Measurements from ENCODE around the gene ACKR4.
"Not testable (repeated sequence)": the region's sequence is repeated elsewhere in the genome, so short reads cannot be mapped to it uniquely, and the experiment has no call there.

Gene ACKR4

DNA sequence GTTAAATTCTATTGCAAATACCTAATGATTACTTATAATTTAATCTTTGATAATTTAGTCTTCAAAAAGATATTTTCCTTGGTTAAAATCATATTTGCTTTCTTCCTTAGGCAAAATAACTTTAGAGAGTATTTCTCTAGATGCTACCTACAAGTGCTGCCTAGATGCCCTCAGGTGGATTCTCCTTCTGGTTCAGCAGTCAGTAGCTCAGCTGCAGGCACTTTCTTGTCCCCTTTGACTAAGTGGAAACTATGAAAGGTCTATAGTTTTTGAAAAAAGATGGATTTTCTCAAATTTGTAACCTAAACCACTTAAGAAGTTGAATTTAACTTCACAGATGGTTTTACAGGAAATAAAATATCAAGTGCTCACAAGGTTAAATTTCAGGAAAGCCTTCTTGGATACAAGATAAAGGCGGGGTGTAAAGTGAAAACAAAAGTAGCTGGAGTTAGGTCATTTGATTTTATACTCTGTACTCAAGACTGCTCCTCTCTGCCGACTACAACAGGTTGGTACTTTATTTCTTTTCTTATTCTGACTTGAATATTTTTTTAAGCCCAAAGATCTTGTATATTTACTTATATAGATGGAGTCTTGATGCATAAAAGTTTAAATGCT, at the start of gene ACKR4:
Gene ACKR4, plus strand, starts transcription at position 455 of the 618 bp plus-strand sequence. CDS start 3,128 bp downstream, outside the sequence.
- no peak for DNase-seq

DNA sequence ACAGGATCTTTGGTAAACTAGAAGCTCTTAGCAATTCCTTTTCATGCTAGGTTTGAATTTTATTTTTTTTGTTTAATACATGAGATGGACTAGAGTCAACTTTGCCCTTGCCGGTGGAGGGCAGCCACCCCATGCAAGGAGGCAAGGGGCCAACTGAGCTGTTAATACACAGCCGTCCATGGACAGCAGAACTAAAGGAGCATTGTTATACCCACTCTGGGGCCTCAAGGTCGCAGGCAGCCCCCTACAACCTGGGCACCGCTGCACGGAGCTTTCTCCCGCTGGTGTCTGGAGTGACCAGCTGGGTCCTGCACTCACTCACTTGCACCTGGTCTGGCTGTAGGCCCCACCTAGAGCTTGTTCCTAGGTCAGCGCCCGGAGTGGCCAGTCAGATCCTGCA, 47.9 kb upstream of the ACKR4 start:
- no peak for DNase-seq

DNA sequence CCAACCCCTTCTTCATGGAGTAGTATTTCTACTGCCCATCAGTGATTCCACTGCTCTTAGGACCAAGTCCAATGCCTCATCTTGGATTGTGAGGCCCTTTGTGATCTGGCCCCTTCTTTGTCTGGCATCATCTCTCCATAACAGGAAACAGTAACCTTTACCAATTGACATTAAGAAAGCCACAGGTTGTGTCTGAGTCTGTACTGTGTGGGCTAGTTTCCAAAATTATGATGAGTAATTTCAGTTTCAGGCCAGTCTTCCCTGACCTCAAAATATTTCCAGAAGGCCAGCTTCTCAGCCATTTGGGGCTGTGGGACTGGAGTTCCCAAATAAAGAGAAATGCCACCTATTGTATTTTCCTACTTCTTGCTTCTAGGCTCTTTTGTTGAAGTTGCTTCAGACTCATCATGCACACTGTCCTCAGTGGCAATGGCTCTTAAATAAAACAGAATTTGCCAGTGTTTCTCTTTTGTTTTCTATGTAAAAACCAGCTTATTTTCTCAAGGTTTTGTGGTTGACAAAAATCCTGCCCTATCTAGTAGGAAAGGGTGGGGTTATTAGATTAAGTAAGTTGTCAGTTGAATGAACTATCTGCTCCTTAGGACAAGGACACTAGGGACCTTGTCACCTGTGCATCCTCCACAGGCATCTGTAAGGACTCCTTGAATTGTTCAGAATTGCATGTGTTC, 47.0 kb upstream of the ACKR4 start:
- no peak for DNase-seq

DNA sequence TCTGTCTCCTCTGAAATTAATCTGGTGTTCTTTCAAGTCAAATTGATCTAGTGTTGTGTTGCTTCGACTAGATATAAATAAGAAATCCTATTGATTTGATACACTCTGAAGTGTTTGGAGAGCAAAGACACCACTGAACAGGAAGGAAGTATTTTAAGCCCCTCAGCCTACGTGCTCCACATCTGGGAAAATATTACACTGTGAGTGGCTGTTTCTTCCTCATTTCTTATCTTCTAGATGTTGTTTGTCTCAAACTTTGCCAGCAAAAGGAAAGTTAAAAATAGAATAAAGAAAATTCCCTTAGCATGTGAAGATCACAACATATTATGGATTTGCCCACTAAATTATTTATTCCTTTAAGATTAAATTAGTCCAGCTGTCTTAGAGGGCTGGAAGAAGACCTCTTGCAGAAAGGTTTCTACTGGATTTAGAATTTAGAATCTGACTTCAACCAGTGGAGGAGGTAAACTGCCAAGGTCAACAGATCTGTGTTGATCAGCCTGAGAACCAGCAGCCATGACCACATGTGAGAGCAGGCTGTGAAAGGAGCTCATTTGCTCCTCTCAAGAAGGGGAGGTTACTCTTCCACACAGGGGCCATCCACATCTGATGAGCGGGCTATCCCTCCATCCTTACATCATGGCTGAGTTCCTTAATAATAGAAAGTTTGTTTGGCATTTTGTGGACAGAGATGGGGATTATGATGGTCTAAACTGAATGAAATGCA, 46.3 kb upstream of the ACKR4 start:
- no peak for DNase-seq

DNA sequence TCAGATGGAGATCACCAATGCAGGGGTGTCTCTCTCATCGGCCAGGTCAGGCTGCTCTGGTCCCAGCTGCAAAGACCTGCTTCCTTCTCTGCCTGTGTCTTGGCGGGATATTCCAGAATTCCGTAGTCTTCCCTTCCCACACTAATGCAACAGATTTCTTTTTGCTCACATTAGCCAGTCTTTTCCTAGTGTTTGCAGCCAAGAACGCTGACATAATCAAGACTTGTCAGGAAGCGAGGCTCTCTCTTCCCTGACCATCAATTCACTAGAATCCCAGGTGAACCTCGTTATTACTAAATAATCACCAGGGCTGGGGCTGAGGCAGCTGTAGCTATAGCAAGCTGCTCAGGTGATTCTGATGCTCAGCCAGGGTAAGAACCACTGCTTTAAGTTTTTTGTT, 43.2 kb upstream of the ACKR4 start:
- DNase-seq = no peak

DNA sequence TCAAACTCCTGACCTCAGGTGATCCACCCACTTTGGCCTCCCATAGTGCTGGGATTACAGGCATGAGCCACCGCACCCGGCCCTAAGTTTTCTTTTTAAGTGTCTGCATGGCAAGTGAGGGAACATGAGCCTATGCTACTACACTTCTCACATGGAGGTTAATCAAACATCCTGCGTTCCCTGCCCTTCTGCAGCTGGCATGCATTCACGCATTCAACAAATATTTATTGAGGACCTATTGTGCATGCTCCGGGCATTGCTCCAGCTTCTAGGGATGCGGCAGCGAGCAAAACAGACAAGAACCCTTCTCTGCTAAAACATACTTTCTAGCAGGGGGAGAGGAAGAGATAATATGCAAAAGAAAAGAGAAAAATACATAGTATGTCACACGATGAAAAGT, 42.6 kb upstream of the ACKR4 start:
- DNase-seq = no peak

DNA sequence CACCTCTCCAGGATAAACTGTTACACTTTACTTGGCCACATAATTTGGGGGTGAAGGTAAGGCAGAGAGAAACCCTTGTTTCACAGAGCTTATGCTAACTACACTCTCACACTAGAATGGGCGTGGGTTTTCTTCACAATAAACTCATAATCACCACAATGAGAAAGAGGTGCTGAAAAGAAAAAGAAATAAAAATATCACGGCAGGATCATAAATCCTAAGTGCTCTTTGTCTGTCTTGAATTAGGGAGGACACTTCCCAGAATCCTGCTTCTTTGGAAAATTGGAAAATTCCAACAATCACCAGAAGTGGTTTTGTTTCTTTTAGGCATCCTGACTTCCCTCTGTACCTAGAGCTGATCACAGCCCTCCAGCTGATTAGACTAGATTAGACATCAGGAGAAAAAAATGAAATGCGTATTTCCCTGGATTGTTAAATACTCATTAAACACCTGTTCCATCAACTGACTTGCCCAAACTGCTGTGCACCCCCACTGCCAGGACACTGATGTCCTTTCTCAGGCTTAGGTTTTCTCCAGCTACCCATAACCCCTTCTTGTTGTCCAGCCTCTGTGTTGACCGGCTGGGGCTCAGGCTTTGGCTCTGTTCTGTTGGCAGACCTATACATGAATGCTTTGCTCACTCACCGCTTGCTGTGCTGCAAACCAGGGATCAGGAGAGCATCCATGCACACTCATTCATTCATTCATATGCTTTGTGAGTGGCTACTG, 41.6 kb upstream of the ACKR4 start:
- DNase-seq = no peak

DNA sequence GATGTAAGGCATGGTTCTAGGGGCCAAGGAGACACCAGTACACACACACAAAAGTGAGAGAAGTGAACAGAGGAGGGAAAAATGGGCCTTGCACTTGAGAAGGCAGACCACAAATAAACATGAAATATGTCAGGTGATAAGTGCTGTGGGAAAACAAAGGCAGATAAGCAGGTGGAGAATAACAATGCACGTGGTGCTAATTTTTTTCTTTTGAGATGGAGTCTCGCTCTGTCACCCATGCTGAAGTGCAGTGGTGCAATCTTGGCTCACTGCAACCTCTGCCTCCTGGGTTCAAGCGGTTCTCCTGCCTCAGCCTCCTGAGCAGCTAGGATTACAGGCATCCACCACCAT, 41.1 kb upstream of the ACKR4 start:
- not testable (repeated sequence) for DNase-seq

DNA sequence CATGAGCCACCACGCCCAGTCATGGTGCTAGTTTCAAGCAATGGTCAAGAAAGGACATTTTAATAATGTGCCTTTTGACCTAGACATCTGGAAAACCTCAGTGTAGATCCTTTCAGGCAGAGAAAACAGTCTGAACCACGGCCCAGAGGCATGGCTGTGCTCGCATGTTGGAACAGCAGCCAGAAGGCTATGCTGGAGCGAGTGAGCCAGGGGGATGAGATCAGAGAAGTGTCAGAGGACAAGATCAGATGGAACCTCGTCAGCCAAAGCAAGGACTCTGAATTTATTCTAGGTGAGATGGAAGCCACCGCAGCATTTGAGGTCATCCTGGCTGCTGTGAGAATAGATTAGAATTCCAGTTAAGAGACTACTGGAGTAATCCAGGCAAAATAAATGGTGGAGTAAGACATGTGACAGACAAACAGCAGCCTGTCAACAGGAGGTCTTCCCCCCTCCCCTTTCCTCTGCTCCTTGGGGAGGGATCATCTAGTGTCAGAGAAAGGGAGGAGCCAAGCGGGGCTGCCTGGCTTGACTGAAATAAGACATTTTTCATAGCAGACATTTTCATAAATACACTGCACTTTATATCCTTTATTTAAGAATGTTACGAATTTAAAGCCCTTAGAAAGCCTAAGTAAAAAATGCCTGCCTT, 40.4 kb upstream of the ACKR4 start:
- DNase-seq = no peak

DNA sequence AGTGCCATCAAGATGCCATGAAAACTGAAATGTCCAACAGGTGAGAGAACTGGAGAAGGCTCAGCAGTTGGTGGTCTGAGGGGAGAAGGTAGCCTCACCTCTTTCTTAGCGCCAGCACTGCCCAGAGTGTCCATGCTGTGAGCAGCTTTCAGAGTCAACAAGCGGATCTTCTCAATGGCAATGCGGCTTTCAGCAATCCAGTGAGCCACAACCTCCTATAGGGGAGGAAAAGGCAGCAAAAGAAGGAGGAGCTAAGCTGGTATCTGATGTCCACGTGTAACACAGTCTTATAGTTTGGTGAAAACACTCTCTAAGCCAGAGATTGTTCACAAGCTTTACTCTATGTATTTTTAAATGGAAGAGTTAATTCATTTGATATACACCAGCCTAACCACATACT, 36.1 kb upstream of the ACKR4 start:
- DNase-seq = no peak

DNA sequence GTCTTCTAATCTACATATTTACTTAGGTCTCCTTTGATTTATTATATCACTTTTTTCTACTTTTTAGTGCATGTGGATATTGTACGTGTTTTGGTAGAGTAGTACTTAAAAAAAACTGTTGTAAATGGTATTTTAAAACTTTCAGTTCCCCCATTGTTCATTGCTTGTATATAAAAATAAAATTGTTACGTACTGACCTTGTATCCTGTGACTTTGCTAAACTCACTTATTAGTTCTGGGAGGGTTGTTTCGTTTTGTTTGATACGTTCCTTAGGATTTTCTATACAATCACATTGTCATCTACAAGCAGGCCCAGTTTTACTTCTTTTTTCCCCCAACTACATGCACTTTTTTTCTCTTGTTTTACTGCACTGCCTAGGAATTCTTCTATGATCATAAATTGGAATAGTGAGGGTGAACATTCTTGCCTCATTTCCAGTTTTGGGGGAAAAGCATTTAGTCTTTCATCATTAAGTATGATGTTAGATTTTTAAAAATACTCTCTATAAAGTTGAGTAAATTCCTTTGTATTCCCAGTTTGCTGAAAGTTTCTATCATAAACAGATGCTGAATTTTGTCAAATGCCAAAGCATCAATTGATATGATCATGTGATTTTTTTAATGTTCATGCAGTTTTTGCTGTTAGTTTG, 33.5 kb upstream of the ACKR4 start:
- DNase-seq = no peak

DNA sequence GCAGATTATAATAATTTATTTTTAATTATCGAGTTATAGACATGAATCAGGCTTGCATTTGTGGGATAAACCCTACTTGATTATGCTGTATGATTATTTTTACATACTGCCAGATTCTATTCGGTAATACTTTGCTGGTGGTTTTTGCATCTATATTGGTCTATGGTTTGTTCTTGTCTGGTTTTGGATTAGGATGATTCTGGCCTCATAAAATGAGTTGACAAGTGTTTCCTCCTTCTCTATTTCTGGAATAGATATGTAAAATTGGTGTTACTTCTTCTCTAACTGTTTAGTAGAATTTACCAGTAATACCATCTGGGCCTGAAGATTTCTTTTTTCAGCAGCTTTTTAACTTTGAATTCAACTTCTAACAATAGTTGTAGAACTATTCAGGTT, 33.0 kb upstream of the ACKR4 start:
- DNase-seq = no peak

DNA sequence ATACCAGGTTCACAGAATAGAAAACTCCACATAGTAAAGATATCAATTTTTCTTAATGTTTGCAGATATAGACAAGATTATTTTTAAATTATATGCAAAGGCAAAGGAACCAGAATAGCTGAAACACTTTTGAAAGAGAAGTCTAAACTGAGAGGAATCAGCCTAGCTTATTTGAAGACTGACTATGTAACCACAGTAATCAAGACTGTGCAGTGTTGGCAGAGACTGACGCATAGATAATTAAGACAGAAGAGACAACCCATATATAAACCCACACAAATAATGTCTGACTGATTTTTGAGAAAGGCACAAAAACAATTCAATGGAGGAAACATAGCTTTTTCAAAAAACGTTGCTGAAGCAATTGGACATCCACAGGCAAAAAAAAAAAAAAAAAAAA, 28.6 kb upstream of the ACKR4 start:
- DNase-seq = no peak

DNA sequence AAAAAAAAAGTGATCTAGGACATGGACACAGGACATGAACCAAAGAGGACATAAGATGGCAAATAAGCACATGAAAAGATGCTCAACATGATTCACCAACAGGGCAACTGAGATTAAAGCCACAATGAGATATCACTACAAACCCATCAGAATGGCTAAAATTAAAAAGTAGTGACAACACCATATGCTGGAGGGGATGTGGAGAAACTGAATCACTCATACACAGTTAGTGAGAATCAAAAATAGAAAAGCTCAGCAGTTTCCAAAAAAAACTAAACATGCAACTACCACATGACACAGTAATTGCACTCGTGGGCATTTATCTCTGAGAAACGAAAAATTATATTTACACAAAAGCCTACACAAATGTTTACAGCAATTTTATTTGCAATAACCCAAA, 27.9 kb upstream of the ACKR4 start:
- no peak for DNase-seq

DNA sequence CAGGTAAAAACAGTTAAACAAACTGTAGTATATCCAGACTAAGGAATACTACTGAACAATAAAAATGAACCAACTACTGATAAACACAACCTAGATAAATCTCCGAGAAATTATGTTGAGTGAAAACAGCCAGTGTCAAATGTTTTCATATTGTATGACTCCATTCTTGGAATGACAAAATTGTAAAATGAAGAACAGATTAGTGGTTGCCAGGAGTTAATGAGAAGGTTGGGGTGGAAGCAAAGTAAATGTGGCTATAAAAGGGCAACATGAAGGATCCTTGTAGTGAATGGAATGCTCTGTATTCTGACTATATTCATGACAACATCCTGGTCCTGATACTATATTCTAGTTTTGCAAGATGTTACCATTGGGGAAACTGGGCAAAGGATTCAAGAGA, 27.5 kb upstream of the ACKR4 start:
- no peak for DNase-seq

DNA sequence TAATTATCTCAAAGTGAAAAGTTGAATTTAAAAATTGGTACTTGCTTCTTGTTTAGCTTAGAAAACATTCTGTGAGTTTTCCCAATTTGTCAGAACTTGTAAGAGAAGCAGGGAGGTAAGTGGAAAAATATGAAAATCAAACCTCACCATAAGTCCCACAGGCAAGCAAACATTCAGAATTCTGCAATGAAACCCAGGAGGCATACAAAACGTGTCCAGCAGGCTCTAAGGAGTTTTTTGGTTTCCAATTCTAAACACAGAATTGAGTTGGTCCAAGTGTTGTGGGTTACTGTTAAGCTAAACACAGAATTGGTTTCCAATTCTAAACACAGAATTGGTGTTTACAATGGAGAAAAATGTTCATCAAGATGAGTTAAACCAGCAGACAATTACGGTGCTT, 27.1 kb upstream of the ACKR4 start:
- no peak for DNase-seq

DNA sequence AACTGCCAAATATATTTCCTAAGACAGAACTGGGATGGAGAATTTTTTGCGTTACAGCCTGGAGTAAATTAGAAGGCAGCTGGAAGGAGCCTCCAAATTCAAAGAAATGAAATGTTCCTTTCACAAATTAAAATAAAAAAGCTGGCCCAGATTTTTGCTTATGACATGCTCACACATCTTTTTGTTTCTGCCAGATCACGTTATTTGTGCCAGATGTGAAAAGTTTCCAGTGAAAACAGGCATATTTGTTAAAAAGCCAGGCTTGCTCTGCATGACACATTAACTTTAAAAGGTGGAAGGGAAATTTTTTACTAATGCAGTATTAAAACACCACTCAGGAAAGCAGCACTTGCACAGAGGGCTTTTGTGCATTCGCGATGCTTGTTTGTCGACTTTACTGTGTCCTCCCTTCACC, 23.3 kb upstream of the ACKR4 start:
- DNase-seq = no peak

DNA sequence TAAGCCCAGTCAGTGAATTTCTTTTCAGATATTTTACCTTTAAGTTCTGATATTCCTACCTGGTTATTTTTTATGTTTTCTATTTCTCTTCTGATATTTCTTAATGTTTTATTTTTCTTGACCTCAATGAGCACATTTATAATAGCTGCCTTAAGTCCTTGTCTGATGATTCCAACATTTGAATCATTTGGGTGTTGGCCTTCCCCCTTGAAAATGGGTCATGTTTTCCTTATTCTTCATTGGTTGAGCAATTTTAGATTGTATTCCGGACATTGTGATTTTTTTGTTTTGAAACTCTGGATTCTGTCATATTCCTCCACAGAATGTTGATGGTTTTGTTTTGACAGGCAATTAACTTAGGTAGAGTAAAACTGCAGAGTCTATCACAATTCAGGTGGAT, 9.7 kb upstream of the ACKR4 start:
- no peak for DNase-seq

DNA sequence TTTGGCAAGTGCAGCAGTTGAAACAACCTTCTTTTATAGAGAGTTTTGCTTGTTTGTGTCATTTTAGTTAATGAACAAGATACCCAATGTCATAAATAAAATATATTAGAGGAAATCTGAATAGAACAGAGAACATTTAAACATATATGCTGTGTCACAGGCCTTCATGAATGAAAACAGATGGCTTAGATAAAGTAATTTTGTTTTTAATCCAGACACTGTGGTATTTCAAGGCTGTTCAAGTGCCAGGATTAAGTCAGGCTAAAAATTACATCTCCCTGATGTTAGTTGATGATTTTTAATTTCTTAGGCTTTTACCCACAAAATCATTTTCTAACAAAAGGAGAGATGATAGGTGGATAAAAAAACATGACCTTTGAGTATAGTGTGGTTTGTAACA, 4.9 kb upstream of the ACKR4 start:
- no peak for DNase-seq

DNA sequence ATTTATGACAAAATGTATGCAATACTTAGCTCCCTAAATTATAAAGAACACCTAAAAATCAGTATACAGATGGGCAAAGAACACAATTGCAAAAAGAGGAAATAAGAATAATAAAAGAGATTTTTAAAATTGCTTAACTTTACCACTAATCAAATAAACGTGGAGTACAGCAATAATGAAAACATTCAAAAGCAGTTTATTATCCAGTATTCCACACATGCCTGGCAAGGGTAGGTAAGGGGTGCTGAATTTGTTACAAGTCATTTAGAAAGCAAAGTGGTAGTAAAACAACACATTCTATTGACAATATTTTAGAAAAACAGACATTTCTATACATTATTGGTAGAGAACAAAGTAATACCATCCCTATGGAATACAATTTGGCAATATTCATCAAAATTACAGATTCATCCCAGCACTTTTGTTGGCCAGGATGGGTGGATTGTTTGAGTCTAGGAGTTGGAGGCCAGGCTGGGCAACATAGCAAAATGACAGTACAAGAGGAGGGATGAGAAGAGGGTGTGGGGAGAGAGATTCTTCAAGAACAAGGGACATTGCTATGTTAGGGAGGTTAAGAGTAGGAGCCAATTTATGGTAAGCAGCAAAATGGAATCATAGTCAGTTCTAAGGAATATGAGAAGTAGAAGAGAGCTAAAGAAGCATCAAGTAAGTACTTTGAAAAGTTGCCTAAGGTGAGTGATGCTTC, 3.7 kb upstream of the ACKR4 start:
- no peak for DNase-seq

DNA sequence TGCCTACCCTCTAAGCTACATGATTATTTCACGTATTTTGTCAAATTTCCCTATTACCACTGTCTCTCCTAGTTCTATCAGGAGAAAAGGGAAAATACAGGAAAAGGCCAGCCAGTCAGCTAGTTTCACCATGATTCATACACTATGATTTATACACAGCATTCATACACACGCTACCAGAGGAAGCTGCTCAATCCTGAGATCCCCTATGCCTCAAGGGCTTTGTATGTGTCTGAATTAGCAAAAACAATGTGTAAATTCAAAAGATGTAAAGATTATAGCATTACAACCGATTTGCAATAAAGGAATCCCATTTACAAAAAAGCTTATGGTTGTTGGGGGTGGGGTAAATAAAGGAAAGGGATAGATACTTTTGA, 3.1 kb upstream of the ACKR4 start:
- no peak for DNase-seq

DNA sequence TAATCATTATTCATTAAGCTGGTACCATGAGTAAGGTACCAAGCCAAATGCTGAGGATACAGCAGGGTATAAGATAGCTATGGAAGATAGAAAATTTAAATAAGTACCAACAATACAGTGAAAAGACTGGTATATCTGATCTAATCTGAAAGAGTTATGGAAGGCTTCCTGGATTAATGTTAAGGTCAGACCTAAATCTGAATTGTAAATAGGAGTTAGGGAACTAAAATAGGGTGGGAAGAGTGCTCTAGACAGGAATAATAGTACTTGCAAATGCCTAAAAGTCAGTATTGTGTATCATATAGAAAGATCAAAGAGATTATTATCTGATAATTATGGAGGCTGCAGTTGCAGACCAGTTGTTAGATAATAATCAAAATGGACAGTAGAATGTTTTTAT, 2.6 kb upstream of the ACKR4 start:
- DNase-seq = no peak

All from activated T-cell treated with anti-CD3 and anti-CD28 coated beads, Interleukin-2, amount 50 U/mL, for 1 hour (primary cell).